ENCODE measurements around the gene KIAA1671. TPM values are rescaled to one million over a fixed set of nuclear protein-coding genes. Genes with fewer than 3 reads are reported as not detected.
A peak's percentile ranks its signal among the peaks of the same experiment; 100 is the strongest.

Gene KIAA1671
- total RNA-seq, 4 donors from 2014 or later: 30.6 to 52.7 (median 39.9) TPM

GRCh38 chr22:25038771-25039170 is 86.3 kb downstream of the KIAA1671 start:
- WGBS, 2 donors: 90 to 92% methylated on average over 15 of the region's 15 CpGs
- TF ChIP-seq CTCF (IDR thresholded peaks at IDR 0.05): no peak
- no peak for TF ChIP-seq POLR2A (IDR thresholded peaks at IDR 0.05)
- DNase-seq (ENCODE audit: low spot score in 2 of 2): no peak
- peaks cover 0 to 54% (median 0%) of the 10 kb centered on the region in 3 donors for H3K36me3 ChIP-seq
- no peak overlapping the region for H3K4me3 ChIP-seq
- no peak overlapping the region for H3K27ac ChIP-seq
- no peaks in the 10 kb centered on the region for H3K27me3 ChIP-seq
- peaks cover 0 to under 1% (median 0%) of the 10 kb centered on the region in 4 donors for H3K4me1 ChIP-seq
- H3K9me3 ChIP-seq: no peaks in the 10 kb centered on the region

GRCh38 chr22:25039255-25039654 is 86.7 kb downstream of the KIAA1671 start:
- TF ChIP-seq EP300 (IDR thresholded peaks at IDR 0.05) (no peak), CTCF (IDR thresholded peaks at IDR 0.05) (no peak), POLR2A (IDR thresholded peaks at IDR 0.05) (no peak)
- Histone ChIP-seq H3K4me3 (no peak overlapping the region), H3K9me3 (no peaks in the 10 kb centered on the region), H3K36me3 (peaks cover 0 to 50% (median 0%) of the 10 kb centered on the region in 3 donors), H3K27me3 (no peaks in the 10 kb centered on the region), H3K4me1 (peaks cover 0 to 5% (median 0%) of the 10 kb centered on the region in 4 donors), H3K27ac (no peak overlapping the region)
- 89 to 90% methylated on average over 16 to 17 of the region's 17 CpGs for WGBS, 2 donors
- DNase-seq (ENCODE audit: low spot score in 2 of 2): no peak

- no peak overlapping the region for H3K4me3 ChIP-seq
- no peak overlapping the region for H3K27ac ChIP-seq
- no peak for TF ChIP-seq EP300 (IDR thresholded peaks at IDR 0.05)
- no peak for TF ChIP-seq CTCF (IDR thresholded peaks at IDR 0.05)
- no peak for TF ChIP-seq POLR2A (IDR thresholded peaks at IDR 0.05)
- peaks cover 0 to 48% (median 0%) of the 10 kb centered on the region in 3 donors for H3K36me3 ChIP-seq
- H3K27me3 ChIP-seq: no peaks in the 10 kb centered on the region
- WGBS, 2 donors: 89 to 90% methylated on average over 14 of the region's 14 CpGs
- DNase-seq (ENCODE audit: low spot score in 2 of 2): no peak
- peaks cover 0 to 9% (median 0%) of the 10 kb centered on the region in 4 donors for H3K4me1 ChIP-seq
- no peaks in the 10 kb centered on the region for H3K9me3 ChIP-seq
These were observed 87.2 kb downstream of the KIAA1671 start for GRCh38 chr22:25039754-25040153.

GRCh38 chr22:25045159-25045558 is 92.6 kb downstream of the KIAA1671 start:
- DNase-seq (ENCODE audit: low spot score in 2 of 2): no peak
- H3K4me3 ChIP-seq: no peak overlapping the region
- peaks cover 0 to 22% (median 0%) of the 10 kb centered on the region in 3 donors for H3K36me3 ChIP-seq
- TF ChIP-seq POLR2A (IDR thresholded peaks at IDR 0.05): no peak
- TF ChIP-seq EP300 (IDR thresholded peaks at IDR 0.05): no peak
- TF ChIP-seq CTCF (IDR thresholded peaks at IDR 0.05): no peak
- H3K27ac ChIP-seq: no peak overlapping the region
- H3K9me3 ChIP-seq: no peaks in the 10 kb centered on the region
- WGBS, 2 donors: 64 to 66% methylated on average over 2 of the region's 2 CpGs
- no peaks in the 10 kb centered on the region for H3K27me3 ChIP-seq
- H3K4me1 ChIP-seq: peaks cover 0 to 29% (median 0%) of the 10 kb centered on the region in 4 donors

- WGBS, 2 donors: 73 to 74% methylated on average over 6 of the region's 6 CpGs
- Histone ChIP-seq H3K4me3 (no peak overlapping the region), H3K4me1 (peaks cover 0 to 30% (median 0%) of the 10 kb centered on the region in 4 donors), H3K27ac (peak overlapping the region in 1 of 4 donors; percentile 8), H3K27me3 (no peaks in the 10 kb centered on the region), H3K9me3 (peaks cover 0 to 9% (median 0%) of the 10 kb centered on the region in 4 donors), H3K36me3 (peaks cover 0 to 17% (median 0%) of the 10 kb centered on the region in 3 donors)
- TF ChIP-seq CTCF (IDR thresholded peaks at IDR 0.05) (no peak), POLR2A (IDR thresholded peaks at IDR 0.05) (no peak), EP300 (IDR thresholded peaks at IDR 0.05) (no peak)
- DNase-seq (ENCODE audit: low spot score in 2 of 2): no peak
These were observed 95.6 kb downstream of the KIAA1671 start for GRCh38 chr22:25048071-25048470.
